HCT116 (cell line): Measurements from ENCODE around the gene CD93. TPM values are rescaled to one million over a fixed set of nuclear protein-coding genes. Genes with fewer than 3 reads are reported as not detected.

Source experiments
- ATAC-seq: fragments of 200-7000 bp; cut with Tn5 transposase; 2 replicates; pipeline ENCODE4 v1.9.1; 2020; ENCODE audit warnings: mild to moderate bottlenecking, moderate library complexity
- BruUV-seq: library from RNA; stranded (reverse); fragments of 400-500 nt; replicated peaks from 2 replicates; lab custom pipeline; 2021; lab: Mats Ljungman, UMichigan
- CTCF ChIA-PET: fragments of 300-600 bp; sonication (Branson Sonifier 250); formaldehyde crosslinking; loops from one replicate; lab custom pipeline; 2021; ENCODE audit warnings: antibody characterized with exemption; lab: Charles Lee
- POLR2A ChIA-PET: fragments of 300-600, 350-600 bp; sonication (Branson Sonifier 250); formaldehyde crosslinking; loops from one replicate; lab custom pipeline; 2021; ENCODE audit warnings: antibody characterized with exemption; lab: Charles Lee
- RAD21 ChIA-PET, 2 experiments: fragments of 300-600 bp; sonication (Branson Sonifier 250); formaldehyde crosslinking; loops; one replicate each; lab custom pipeline; 2023; ENCODE audit warnings: low total read pairs in 2 of 2; ENCODE audit not compliant: uncharacterized antibody in 2 of 2, unreplicated experiment in 2 of 2, low non-redundant PET in 1 of 2; lab: Charles Lee
- DNase-seq: peaks from one replicate; pipeline ENCODE4 v3.0.0-alpha.2; 2010; ENCODE audit warnings: low read depth, low spot score
- H2AFZ ChIP-seq: fragments of 200-600 bp; shearing (Covaris generic), sonication (generic); 2 replicates; pipeline ENCODE4 v1.6.1; 2017; ENCODE audit warnings: low read depth, mixed run types, mixed read lengths, antibody characterized with exemption, low read length; ENCODE audit not compliant: poor library complexity, severe bottlenecking
- H3K27ac ChIP-seq: 2 replicates; pipeline ENCODE4 v1.5.1; 2012; ENCODE audit warnings: low read depth, low read length
- H3K27me3 ChIP-seq: fragments of 200-600 bp; sonication (generic); 2 replicates; pipeline ENCODE4 v1.6.1; 2016; ENCODE audit warnings: mixed run types, low read length, mixed read lengths; ENCODE audit not compliant: insufficient read depth
- H3K36me3 ChIP-seq, 2 experiments: fragments of 200-500 bp in 1 of 2; fragments of 200-600 bp in 1 of 2; sonication (Bioruptor generic) in 1 of 2; sonication (generic) in 1 of 2; 2 replicates each; pipeline versions ENCODE4 v1.5.1 to v1.6.1; 2014 to 2016; ENCODE audit warnings: low read length in 2 of 2, inconsistent platforms in 1 of 2, mixed read lengths in 1 of 2, mixed run types in 1 of 2; ENCODE audit not compliant: insufficient read depth in 2 of 2, control insufficient read depth in 1 of 2
- H3K4me1 ChIP-seq, 2 experiments: fragments of 200-600 bp in 1 of 2; sonication (generic) in 1 of 2; 2 replicates each; pipeline versions ENCODE4 v1.5.1 to v1.6.1; 2012 to 2017; ENCODE audit warnings: low read length in 2 of 2, inconsistent platforms in 1 of 2, mild to moderate bottlenecking in 1 of 2, mixed read lengths in 1 of 2, mixed run types in 1 of 2, moderate library complexity in 1 of 2; ENCODE audit not compliant: insufficient read depth in 2 of 2, control insufficient read depth in 1 of 2
- H3K4me2 ChIP-seq: fragments of 200-600 bp; sonication (generic); 2 replicates; pipeline ENCODE4 v1.6.1; 2017; ENCODE audit warnings: mixed run types, low read length, mixed read lengths
- H3K4me3 ChIP-seq, 2 experiments: fragments of 200-600 bp in 1 of 2; sonication (generic) in 1 of 2; replicated peaks in 1 of 2; 2 replicates each; pipeline ENCODE4 v1.5.1; 2011 to 2016; ENCODE audit warnings: low read length in 2 of 2, control low read depth in 1 of 2, low read depth in 1 of 2, mild to moderate bottlenecking in 1 of 2, mixed read lengths in 1 of 2, mixed run types in 1 of 2
- H3K79me2 ChIP-seq: fragments of 200-600 bp; sonication (generic); 2 replicates; pipeline ENCODE4 v1.6.1; 2017; ENCODE audit warnings: mild to moderate bottlenecking, mixed run types, low read length, moderate library complexity, mixed read lengths; ENCODE audit not compliant: insufficient read depth
- H3K9ac ChIP-seq: fragments of 200-600 bp; sonication (generic); 2 replicates; pipeline ENCODE4 v1.6.1; 2016; ENCODE audit warnings: low read length, mixed read lengths
- H3K9me2 ChIP-seq: fragments of 200-600 bp; sonication (generic), shearing (Covaris generic); 2 replicates; pipeline ENCODE4 v1.6.1; 2017; ENCODE audit warnings: mixed run types, mild to moderate bottlenecking, moderate library complexity; ENCODE audit not compliant: insufficient read depth
- H3K9me3 ChIP-seq, 2 experiments: fragments of 200-500 bp in 1 of 2; fragments of 200-600 bp in 1 of 2; sonication (Bioruptor generic) in 1 of 2; sonication (generic) in 1 of 2; 2 replicates each; pipeline ENCODE4 v1.6.1; 2014 to 2017; ENCODE audit warnings: low read length in 2 of 2, mixed read lengths in 2 of 2, inconsistent platforms in 1 of 2, low read depth in 1 of 2, mild to moderate bottlenecking in 1 of 2, mixed run types in 1 of 2, moderate library complexity in 1 of 2; ENCODE audit not compliant: control insufficient read depth in 1 of 2, insufficient read depth in 1 of 2
- H4K20me1 ChIP-seq: fragments of 200-600 bp; sonication (generic), shearing (Covaris generic); 2 replicates; pipeline ENCODE4 v1.6.1; 2017; ENCODE audit warnings: mixed run types, mild to moderate bottlenecking, moderate library complexity; ENCODE audit not compliant: insufficient read depth
- CBX3 ChIP-seq: IDR thresholded peaks from 2 replicates; pipeline ENCODE4 v1.6.1; 2012; ENCODE audit warnings: low read depth
- CEBPB ChIP-seq: IDR thresholded peaks from 2 replicates; pipeline ENCODE4 v1.6.1; 2012; ENCODE audit warnings: low read depth
- EGR1 ChIP-seq: IDR thresholded peaks from 2 replicates; pipeline ENCODE4 v1.6.1; 2012; ENCODE audit warnings: low read depth
- ELF1 ChIP-seq: IDR thresholded peaks from 2 replicates; pipeline ENCODE4 v1.6.1; 2012; ENCODE audit warnings: low read depth, borderline replicate concordance
- EZH2 ChIP-seq: fragments of 200-600 bp; sonication (generic); IDR thresholded peaks from 2 replicates; pipeline ENCODE4 v1.6.1; 2017; ENCODE audit warnings: antibody characterized with exemption, mixed run types
- JUND ChIP-seq: IDR thresholded peaks from 2 replicates; pipeline ENCODE4 v1.6.1; 2012
- MAX ChIP-seq: IDR thresholded peaks from 2 replicates; pipeline ENCODE4 v1.6.1; 2012
- POLR2AphosphoS5 ChIP-seq: IDR thresholded peaks from 2 replicates; pipeline ENCODE4 v1.6.1; 2011; ENCODE audit warnings: mild to moderate bottlenecking, low read depth, low read length, moderate library complexity
- RAD21 ChIP-seq: IDR thresholded peaks from 2 replicates; pipeline ENCODE4 v1.6.1; 2012; ENCODE audit warnings: low read depth, mild to moderate bottlenecking
- REST ChIP-seq: IDR thresholded peaks from 2 replicates; pipeline ENCODE4 v1.6.1; 2012; ENCODE audit warnings: low read depth
- SIN3A ChIP-seq: IDR thresholded peaks from 2 replicates; pipeline ENCODE4 v1.6.1; 2012; ENCODE audit warnings: low read depth
- SRF ChIP-seq: IDR thresholded peaks from 2 replicates; pipeline ENCODE4 v1.6.1; 2012; ENCODE audit warnings: low read depth
- TCF7L2 ChIP-seq: IDR thresholded peaks from 2 replicates; pipeline ENCODE4 v1.7.0; 2011; ENCODE audit warnings: borderline replicate concordance, inconsistent platforms; ENCODE audit not compliant: insufficient read depth, insufficient read length; ENCODE audit errors: extremely low read depth
- YY1 ChIP-seq: IDR thresholded peaks from 2 replicates; pipeline ENCODE4 v1.6.1; 2011; ENCODE audit warnings: low read length, low read depth, moderate library complexity, mild to moderate bottlenecking; ENCODE audit not compliant: insufficient replicate concordance; ENCODE audit errors: extremely low read depth
- ZBTB33 ChIP-seq: IDR thresholded peaks from 2 replicates; pipeline ENCODE4 v1.6.1; 2011; ENCODE audit warnings: mild to moderate bottlenecking, low read length, moderate library complexity; ENCODE audit not compliant: insufficient replicate concordance; ENCODE audit errors: extremely low read depth
- ZFX ChIP-seq: fragments of 450-650 bp; IDR thresholded peaks from 2 replicates; pipeline ENCODE4 v1.6.1; 2017
- ZNF274 ChIP-seq: fragments of 200-500 bp; sonication (Bioruptor generic); IDR thresholded peaks from 2 replicates; pipeline ENCODE4 v1.6.1; 2014; ENCODE audit warnings: mild to moderate bottlenecking, low read depth, low read length, inconsistent platforms
- intact Hi-C: fragments of 100-400 bp; cut with micrococcal nuclease; formaldehyde crosslinking; loops from 2 replicates; pipeline ENCODE4 v1.10.0; 2022
- total RNA-seq: library from RNA; stranded (reverse); gene quantifications from one replicate; pipeline ENCODE4 v1.2.1, GENCODE V29; 2021; ENCODE audit not compliant: unreplicated experiment

The CD93 gene
- total RNA-seq, 1 experiment from 2014 or later = 0.07 TPM

GRCh38 chr20:23131766-23132165 lies 45.6 kb upstream of the CD93 start:
- Histone ChIP-seq H3K4me3 (no peak overlapping the region), H3K27me3 (no peaks in the 10 kb centered on the region), H3K27ac (no peak overlapping the region), H3K9me3 (no peaks in the 10 kb centered on the region), H4K20me1 (no peaks in the 10 kb centered on the region), H3K79me2 (no peaks in the 10 kb centered on the region), H2AFZ (no peak overlapping the region), H3K36me3 (no peaks in the 10 kb centered on the region), H3K9me2 (no peaks in the 10 kb centered on the region), H3K9ac (no peak overlapping the region), H3K4me1 (peaks cover 0 to 12% of the 10 kb centered on the region in 2 experiments; a peak in 2 of 4 replicates), H3K4me2 (no peak overlapping the region)
- no TSS peak for BruUV-seq
- ATAC-seq (no peak), DNase-seq (no peak)
- POLR2A ChIA-PET = no interaction called here
- CTCF ChIA-PET = no interaction called here
- RAD21 ChIA-PET = no interaction called here
- intact Hi-C loops = no loop called here
- TF ChIP-seq MAX (no peak), POLR2AphosphoS5 (no peak), EGR1 (no peak), CEBPB (no peak), ELF1 (no peak), RAD21 (no peak), TCF7L2 (no peak), EZH2 (no peak), CBX3 (no peak), REST (no peak), YY1 (no peak), ZNF274 (no peak), SIN3A (no peak), ZBTB33 (no peak), JUND (no peak), SRF (no peak), ZFX (no peak)
- TF ChIP-seq, all 23 proteins: peak for 0
